Measurements from ENCODE around the gene ZNF776.
"Not testable (repeated sequence)": the region's sequence is repeated elsewhere in the genome, so short reads cannot be mapped to it uniquely, and the experiment has no call there.

ZNF776 gene

GRCh38 chr19:57779220-57779845, 32.7 kb downstream of the ZNF776 start:
- DNase-seq, result no peak

GRCh38 chr19:57786286-57786685, 39.7 kb downstream of the ZNF776 start:
- DNase-seq, result no peak

GRCh38 chr19:57786906-57787305, 40.3 kb downstream of the ZNF776 start:
- DNase-seq, result no peak

GRCh38 chr19:57788114-57788692, 41.6 kb downstream of the ZNF776 start:
- DNase-seq, result no peak

GRCh38 chr19:57789288-57789687, 42.7 kb downstream of the ZNF776 start:
- no peak for DNase-seq

- DNase-seq, result not testable (repeated sequence)
Measured at GRCh38 chr19:57796580-57796979, 50.0 kb downstream of the ZNF776 start.

GRCh38 chr19:57800696-57801095, 54.1 kb downstream of the ZNF776 start:
- DNase-seq, result no peak

GRCh38 chr19:57802269-57802668, 55.7 kb downstream of the ZNF776 start:
- DNase-seq, result no peak

- DNase-seq, result no peak
Measured at GRCh38 chr19:57803265-57803593, 56.6 kb downstream of the ZNF776 start.

- no peak for DNase-seq
Measured at GRCh38 chr19:57803594-57804325, 57.1 kb downstream of the ZNF776 start.

- DNase-seq, result no peak
Measured at GRCh38 chr19:57807541-57807940, 60.9 kb downstream of the ZNF776 start.

Measured in CD4-positive, alpha-beta T cell treated with Interleukin-21 for 1 hour (primary cell).